ENCODE results near the gene MEGF8. TPM values are rescaled to one million over a fixed set of nuclear protein-coding genes. Genes with fewer than 3 reads are reported as not detected.

The MEGF8 gene
- total RNA-seq, 1 donor from 2014 or later, result 69.3 TPM

GRCh38 chr19:42323852-42324654, 1.4 kb upstream of the MEGF8 start:
- no peak overlapping the region for H3K27ac Mint-ChIP-seq (ENCODE audit: unreplicated experiment)
- H3K36me3 Mint-ChIP-seq (ENCODE audit: low read depth, unreplicated experiment), result peaks cover 11% of the 10 kb centered on the region
- H3K4me1 Mint-ChIP-seq (ENCODE audit: unreplicated experiment), result peaks cover 32% of the 10 kb centered on the region
- no peaks in the 10 kb centered on the region for H3K9me3 Mint-ChIP-seq (ENCODE audit: unreplicated experiment)
- DNase-seq (ENCODE audit: low spot score), result no peak
- no peak overlapping the region for H3K4me3 Mint-ChIP-seq (ENCODE audit: unreplicated experiment)
- no peak for TF ChIP-seq CTCF (IDR thresholded peaks at IDR 0.05; ENCODE audit: unreplicated experiment)
- H3K27me3 Mint-ChIP-seq (ENCODE audit: unreplicated experiment), result peaks cover 21% of the 10 kb centered on the region

GRCh38 chr19:42324655-42325307, 654 bp upstream of the MEGF8 start:
- DNase-seq (ENCODE audit: low spot score), result no peak
- Mint-ChIP-seq H3K9me3 (ENCODE audit: unreplicated experiment) (no peaks in the 10 kb centered on the region), H3K27ac (ENCODE audit: unreplicated experiment) (no peak overlapping the region), H3K36me3 (ENCODE audit: low read depth, unreplicated experiment) (peaks cover 11% of the 10 kb centered on the region), H3K4me3 (ENCODE audit: unreplicated experiment) (peak overlapping the region; percentile 90), H3K27me3 (ENCODE audit: unreplicated experiment) (peaks cover 23% of the 10 kb centered on the region), H3K4me1 (ENCODE audit: unreplicated experiment) (peaks cover 34% of the 10 kb centered on the region)
- TF ChIP-seq CTCF (IDR thresholded peaks at IDR 0.05; ENCODE audit: unreplicated experiment), result peak; percentile 54

- DNase-seq (ENCODE audit: low spot score), result peak; percentile 39
- H3K9me3 Mint-ChIP-seq (ENCODE audit: unreplicated experiment), result no peaks in the 10 kb centered on the region
- no peak overlapping the region for H3K27ac Mint-ChIP-seq (ENCODE audit: unreplicated experiment)
- H3K4me3 Mint-ChIP-seq (ENCODE audit: unreplicated experiment), result peak overlapping the region; percentile 90
- TF ChIP-seq CTCF (IDR thresholded peaks at IDR 0.05; ENCODE audit: unreplicated experiment), result no peak
- H3K4me1 Mint-ChIP-seq (ENCODE audit: unreplicated experiment), result peaks cover 45% of the 10 kb centered on the region
- peaks cover 27% of the 10 kb centered on the region for H3K27me3 Mint-ChIP-seq (ENCODE audit: unreplicated experiment)
- H3K36me3 Mint-ChIP-seq (ENCODE audit: low read depth, unreplicated experiment), result peaks cover 15% of the 10 kb centered on the region
These were observed 699 bp downstream of the MEGF8 start for GRCh38 chr19:42325896-42326771.

- Mint-ChIP-seq H3K4me3 (ENCODE audit: unreplicated experiment) (peak overlapping the region; percentile 90), H3K4me1 (ENCODE audit: unreplicated experiment) (peaks cover 45% of the 10 kb centered on the region), H3K27ac (ENCODE audit: unreplicated experiment) (peak overlapping the region; percentile 2), H3K36me3 (ENCODE audit: low read depth, unreplicated experiment) (peaks cover 15% of the 10 kb centered on the region), H3K9me3 (ENCODE audit: unreplicated experiment) (no peaks in the 10 kb centered on the region), H3K27me3 (ENCODE audit: unreplicated experiment) (peaks cover 27% of the 10 kb centered on the region)
- no peak for DNase-seq (ENCODE audit: low spot score)
- TF ChIP-seq CTCF (IDR thresholded peaks at IDR 0.05; ENCODE audit: unreplicated experiment), result no peak
These were observed 1.5 kb downstream of the MEGF8 start for GRCh38 chr19:42326969-42327368.

Data from endothelial cell (in vitro differentiated cells).